Measurements from ENCODE around the gene FBXL16.

The FBXL16 gene

DNA sequence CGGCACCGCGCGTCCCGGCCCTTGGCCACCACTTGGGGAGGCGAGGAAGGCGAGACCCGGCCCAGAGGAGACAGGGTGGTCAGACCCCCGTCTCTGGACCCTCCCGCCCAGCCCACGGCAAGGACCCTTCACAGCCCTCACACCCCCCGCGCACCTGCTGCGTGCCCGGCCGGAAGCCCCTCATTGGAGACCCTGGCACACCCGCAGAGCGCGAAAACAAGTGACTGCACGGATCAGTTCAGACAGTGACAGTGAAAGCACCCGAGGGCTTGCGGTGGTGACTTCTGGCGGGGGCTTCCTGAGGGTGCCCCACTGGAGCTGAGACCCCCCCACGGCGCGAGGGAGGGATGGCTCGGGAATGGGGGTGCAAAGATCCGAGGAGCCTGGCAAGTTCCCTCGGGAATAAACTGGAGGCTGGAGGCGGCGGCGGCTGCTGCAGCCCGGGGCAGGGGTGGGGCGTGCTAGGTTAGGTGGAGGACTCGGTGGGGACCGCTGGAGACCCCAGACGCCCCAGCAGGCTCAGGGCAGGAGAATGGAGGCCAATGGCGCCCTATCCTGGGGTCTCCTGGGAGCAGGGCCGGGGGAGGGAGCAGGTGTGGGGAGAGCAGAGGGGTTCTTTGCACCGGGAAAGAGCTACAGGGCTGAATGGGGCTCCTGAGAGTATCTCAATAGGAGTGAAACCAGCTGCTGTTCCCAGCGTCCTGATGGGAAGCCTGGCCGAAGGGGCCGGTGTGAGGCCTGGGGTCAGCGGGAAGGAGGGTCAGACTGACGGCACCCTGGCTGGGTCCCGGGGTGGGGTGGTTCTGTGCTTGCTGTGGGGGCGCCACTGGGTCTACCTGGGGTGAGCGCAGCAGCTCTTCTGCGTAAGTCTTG is 824 bp upstream of the FBXL16 start:
- Histone ChIP-seq H3K4me1 (ENCODE audit: control insufficient read depth, insufficient read depth, low read length) (peaks cover 5% of the 10 kb centered on the region; the same call in 1 of the 2 replicates), H3K9ac (ENCODE audit: low read length) (no peak overlapping the region), H3K27ac (ENCODE audit: low read depth, low read length) (no peak overlapping the region), H3K4me3 (ENCODE audit: low read depth, low read length) (peak overlapping the region; percentile 64), H3K36me3 (ENCODE audit: control insufficient read depth, insufficient read depth, low read length) (no peaks in the 10 kb centered on the region), H3K9me3 (ENCODE audit: control insufficient read depth, insufficient read depth, low read depth, low read length) (no peaks in the 10 kb centered on the region), H3K27me3 (ENCODE audit: control insufficient read depth, insufficient read depth, low read length) (peaks cover 94% of the 10 kb centered on the region)

DNA sequence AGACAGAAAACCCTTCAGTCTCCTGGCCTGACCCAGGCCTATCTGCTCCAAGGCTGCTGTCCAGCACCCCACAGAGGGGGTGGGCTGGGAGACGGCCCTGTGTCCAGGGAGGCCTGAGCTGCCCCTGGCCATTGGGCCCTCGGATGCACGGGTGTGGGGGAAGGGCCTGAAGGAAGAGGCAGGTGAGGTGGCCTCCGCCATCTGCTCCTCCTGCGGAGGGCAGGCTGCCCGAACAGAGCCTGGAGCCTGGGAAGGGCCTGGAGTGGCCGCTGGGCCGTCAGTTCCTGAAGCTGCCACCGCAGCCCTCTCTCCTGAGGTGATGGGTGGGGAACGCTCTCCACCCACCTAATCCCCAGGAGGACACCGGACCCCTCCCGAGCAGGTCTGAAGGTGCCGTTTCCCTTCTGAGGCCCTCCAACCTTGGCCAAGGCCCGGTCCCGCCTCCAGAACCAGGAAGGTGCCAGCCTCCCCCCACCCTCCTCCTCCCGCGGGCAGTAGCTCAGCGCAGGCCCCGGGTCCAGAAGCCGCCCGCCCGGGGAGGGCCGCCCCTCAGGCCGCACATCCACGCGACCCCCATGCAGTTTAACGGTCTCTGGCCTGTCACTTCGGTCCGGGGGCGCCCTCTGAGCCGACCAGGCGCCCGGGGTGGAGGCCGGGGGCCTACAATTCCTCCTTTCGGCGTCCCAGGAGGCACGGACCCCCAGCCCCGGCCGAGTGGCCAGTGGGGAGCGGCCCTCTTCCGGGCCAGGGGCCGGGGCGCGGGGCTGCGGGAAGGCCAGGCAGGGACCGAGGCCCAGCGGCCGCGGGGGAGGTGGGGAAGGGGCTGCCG is 835 bp downstream of the FBXL16 start:
- Histone ChIP-seq H3K9me3 (ENCODE audit: control insufficient read depth, insufficient read depth, low read depth, low read length) (no peaks in the 10 kb centered on the region), H3K4me1 (ENCODE audit: control insufficient read depth, insufficient read depth, low read length) (peaks cover 6% of the 10 kb centered on the region), H3K4me3 (ENCODE audit: low read depth, low read length) (peak overlapping the region; percentile 44), H3K9ac (ENCODE audit: low read length) (no peak overlapping the region), H3K36me3 (ENCODE audit: control insufficient read depth, insufficient read depth, low read length) (no peaks in the 10 kb centered on the region), H3K27ac (ENCODE audit: low read depth, low read length) (no peak overlapping the region), H3K27me3 (ENCODE audit: control insufficient read depth, insufficient read depth, low read length) (peaks cover 97% of the 10 kb centered on the region)

DNA sequence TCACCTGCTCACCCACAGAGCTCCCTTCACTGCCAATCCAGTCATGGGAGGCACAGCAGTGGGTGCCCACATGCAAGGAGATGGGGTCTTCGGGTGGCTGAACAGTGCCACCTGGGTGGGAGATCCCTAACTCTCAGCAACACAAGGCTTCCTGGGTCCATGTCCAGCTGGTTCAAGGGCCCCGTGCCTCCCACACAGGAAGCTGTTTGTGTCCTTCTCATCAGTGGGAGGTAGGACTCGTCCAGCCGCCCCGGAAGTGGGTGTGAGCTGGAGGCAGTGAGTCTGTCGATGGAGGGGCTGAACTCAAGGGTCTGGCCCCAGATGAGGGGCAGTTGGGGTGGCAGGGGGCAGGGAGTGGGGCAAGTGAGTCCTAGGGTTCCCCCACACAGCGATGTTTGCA is 1.6 kb downstream of the FBXL16 start:
- no peak overlapping the region for H3K27ac ChIP-seq (ENCODE audit: low read depth, low read length)

DNA sequence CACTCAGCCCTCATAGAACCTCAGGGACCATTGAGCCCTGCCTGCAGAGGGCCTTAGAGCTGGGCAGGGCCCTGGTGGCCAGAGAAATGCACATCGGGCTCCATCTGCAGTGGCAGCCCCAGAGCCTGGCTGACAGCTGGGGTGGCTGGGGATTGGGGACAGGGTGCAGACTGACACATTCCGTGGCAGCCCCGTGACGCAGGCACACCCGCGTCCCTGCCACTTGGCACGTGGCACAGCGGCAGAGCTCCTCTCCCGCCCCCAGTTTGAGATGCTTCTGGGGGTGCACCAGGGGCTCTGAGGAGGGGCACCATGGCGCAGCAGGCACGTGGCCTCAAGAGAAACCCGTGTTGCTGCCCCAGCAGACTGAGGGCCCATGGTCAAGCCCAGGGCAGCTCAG is 2.2 kb downstream of the FBXL16 start:
- Histone ChIP-seq H3K9me3 (ENCODE audit: control insufficient read depth, insufficient read depth, low read depth, low read length) (no peaks in the 10 kb centered on the region), H3K4me3 (ENCODE audit: low read depth, low read length) (no peak overlapping the region), H3K27ac (ENCODE audit: low read depth, low read length) (no peak overlapping the region), H3K4me1 (ENCODE audit: control insufficient read depth, insufficient read depth, low read length) (peaks cover 5% of the 10 kb centered on the region; the same call in 1 of the 2 replicates), H3K27me3 (ENCODE audit: control insufficient read depth, insufficient read depth, low read length) (peaks cover 96% of the 10 kb centered on the region), H3K36me3 (ENCODE audit: control insufficient read depth, insufficient read depth, low read length) (no peaks in the 10 kb centered on the region), H3K9ac (ENCODE audit: low read length) (no peak overlapping the region)

More for the DNA sequence above, 1.6 kb downstream of the FBXL16 start:
- peaks cover 5% of the 10 kb centered on the region; the same call in 1 of the 2 replicates for H3K4me1 ChIP-seq (ENCODE audit: control insufficient read depth, insufficient read depth, low read length)
- H3K9me3 ChIP-seq (ENCODE audit: control insufficient read depth, insufficient read depth, low read depth, low read length) = no peaks in the 10 kb centered on the region
- H3K27me3 ChIP-seq (ENCODE audit: control insufficient read depth, insufficient read depth, low read length) = peaks cover 97% of the 10 kb centered on the region
- H3K4me3 ChIP-seq (ENCODE audit: low read depth, low read length) = no peak overlapping the region
- H3K36me3 ChIP-seq (ENCODE audit: control insufficient read depth, insufficient read depth, low read length) = no peaks in the 10 kb centered on the region
- H3K9ac ChIP-seq (ENCODE audit: low read length) = no peak overlapping the region

DNA sequence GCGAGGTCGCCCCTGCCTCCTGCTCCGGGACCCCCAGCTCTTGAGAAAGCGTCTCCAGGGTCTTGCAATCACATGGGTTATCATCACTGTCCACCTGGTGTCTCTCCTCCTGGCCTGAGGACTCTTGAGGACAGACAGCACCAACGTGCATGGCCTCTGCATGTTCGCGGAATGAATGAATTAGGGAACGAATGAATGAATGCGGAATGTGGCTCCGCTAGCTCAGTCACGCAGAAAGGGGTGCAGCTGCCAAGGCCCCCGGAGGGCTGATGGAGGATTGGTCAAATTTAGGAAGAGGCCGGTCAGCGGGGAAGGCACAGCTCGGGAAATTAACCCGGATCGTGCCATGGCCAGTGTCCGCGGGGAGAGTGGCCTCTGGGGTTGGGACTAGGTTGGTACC is 3.3 kb downstream of the FBXL16 start:
- peaks cover 5% of the 10 kb centered on the region; the same call in 1 of the 2 replicates for H3K4me1 ChIP-seq (ENCODE audit: control insufficient read depth, insufficient read depth, low read length)
- no peak overlapping the region for H3K27ac ChIP-seq (ENCODE audit: low read depth, low read length)
- peaks cover 96% of the 10 kb centered on the region for H3K27me3 ChIP-seq (ENCODE audit: control insufficient read depth, insufficient read depth, low read length)
- no peaks in the 10 kb centered on the region for H3K9me3 ChIP-seq (ENCODE audit: control insufficient read depth, insufficient read depth, low read depth, low read length)
- no peak overlapping the region for H3K9ac ChIP-seq (ENCODE audit: low read length)
- no peak overlapping the region for H3K4me3 ChIP-seq (ENCODE audit: low read depth, low read length)
- H3K36me3 ChIP-seq (ENCODE audit: control insufficient read depth, insufficient read depth, low read length) = no peaks in the 10 kb centered on the region

DNA sequence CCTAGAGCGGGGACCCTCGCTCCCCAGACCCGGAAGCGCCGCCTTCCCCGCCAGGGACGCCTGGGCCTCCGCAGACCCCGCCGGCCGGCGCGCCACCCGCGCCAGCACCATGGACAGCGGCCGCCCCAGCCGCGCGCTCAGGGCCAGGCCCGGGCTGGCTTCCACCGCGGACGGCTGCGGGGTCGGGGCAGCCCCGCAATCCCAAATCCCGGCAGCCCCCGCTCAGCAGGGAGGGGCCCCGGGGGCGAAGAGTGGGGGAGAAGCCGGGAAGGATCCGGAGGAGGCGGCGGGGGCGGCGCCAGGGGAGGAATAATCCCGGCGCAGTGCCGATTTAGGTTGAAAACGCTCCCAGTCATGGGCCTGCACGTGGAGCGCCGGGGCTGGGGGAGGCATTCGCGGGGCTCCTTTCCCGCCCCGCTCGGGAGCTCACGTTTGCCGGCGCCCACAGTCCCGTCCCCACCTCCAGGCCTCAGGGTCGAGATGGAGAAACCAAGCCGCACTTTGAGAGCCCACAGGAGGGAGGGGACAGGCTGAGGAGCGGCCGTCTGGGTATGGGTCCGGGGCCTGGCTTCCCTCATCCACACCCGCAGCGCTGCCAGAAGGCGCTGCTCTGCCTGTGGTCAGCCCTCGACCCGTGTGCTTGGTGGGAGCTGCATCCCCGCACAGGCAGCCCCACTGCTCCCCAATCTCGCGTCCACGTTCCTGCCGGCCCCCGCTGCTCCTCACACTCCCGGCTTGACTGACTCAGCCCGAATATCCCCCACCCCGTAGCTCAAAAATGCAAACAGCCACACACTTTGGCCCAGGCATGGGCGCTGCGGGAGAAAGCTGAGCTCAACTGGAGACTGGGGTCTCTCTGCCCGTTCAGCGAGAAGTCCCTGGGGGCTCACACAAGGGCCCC is 4.7 kb downstream of the FBXL16 start:
- Histone ChIP-seq H3K27me3 (ENCODE audit: control insufficient read depth, insufficient read depth, low read length) (peaks cover 96% of the 10 kb centered on the region), H3K9me3 (ENCODE audit: control insufficient read depth, insufficient read depth, low read depth, low read length) (no peaks in the 10 kb centered on the region)

DNA sequence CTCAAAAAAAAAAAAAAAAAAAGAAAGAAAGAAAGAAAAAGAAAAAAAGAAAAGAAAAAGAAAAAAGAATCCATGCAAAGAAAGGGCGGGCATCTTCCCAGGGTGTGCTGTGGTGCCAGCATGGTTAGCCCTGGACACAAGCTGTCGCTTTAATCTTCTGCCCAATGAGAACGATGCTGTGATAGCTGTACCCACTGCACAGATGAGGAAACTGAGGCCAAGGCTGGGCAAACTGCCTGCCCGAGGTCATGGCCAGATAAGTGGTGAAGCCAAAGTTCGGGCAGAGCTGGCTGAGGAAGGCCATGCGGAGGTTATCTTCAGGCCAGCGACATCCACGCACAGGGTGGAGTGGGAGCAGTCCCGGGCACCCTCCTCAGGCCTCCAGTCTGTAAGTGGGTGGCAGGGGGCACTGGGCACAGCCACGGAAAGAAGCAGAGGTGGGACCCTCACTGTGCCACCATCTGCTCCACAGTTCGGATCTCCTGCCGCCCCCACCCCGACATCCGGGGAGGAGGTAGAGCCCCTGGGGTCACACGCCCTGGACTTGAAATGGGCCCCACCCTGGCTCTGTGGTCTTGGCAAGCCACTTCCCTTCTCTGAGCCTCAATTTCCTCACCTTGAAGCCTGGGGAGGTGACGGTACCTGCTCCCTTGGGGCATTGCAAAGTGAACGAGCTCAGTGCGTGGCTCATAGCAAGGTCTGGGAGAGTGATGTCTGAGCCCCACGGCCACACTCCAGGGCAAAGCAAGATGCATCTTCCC is 6.5 kb downstream of the FBXL16 start:
- Histone ChIP-seq H3K9ac (ENCODE audit: low read length) (no peak overlapping the region), H3K4me1 (ENCODE audit: control insufficient read depth, insufficient read depth, low read length) (peaks cover 11% of the 10 kb centered on the region; the same call in 1 of the 2 replicates), H3K27me3 (ENCODE audit: control insufficient read depth, insufficient read depth, low read length) (peaks cover 98% of the 10 kb centered on the region), H3K9me3 (ENCODE audit: control insufficient read depth, insufficient read depth, low read depth, low read length) (no peaks in the 10 kb centered on the region), H3K27ac (ENCODE audit: low read depth, low read length) (no peak overlapping the region), H3K36me3 (ENCODE audit: control insufficient read depth, insufficient read depth, low read length) (no peaks in the 10 kb centered on the region), H3K4me3 (ENCODE audit: low read depth, low read length) (no peak overlapping the region)

More for the DNA sequence above, 4.7 kb downstream of the FBXL16 start:
- no peaks in the 10 kb centered on the region for H3K36me3 ChIP-seq (ENCODE audit: control insufficient read depth, insufficient read depth, low read length)
- no peak overlapping the region for H3K27ac ChIP-seq (ENCODE audit: low read depth, low read length)
- peaks cover 5% of the 10 kb centered on the region; the same call in 1 of the 2 replicates for H3K4me1 ChIP-seq (ENCODE audit: control insufficient read depth, insufficient read depth, low read length)
- H3K4me3 ChIP-seq (ENCODE audit: low read depth, low read length) = peak overlapping the region; percentile 23
- no peak overlapping the region for H3K9ac ChIP-seq (ENCODE audit: low read length)

DNA sequence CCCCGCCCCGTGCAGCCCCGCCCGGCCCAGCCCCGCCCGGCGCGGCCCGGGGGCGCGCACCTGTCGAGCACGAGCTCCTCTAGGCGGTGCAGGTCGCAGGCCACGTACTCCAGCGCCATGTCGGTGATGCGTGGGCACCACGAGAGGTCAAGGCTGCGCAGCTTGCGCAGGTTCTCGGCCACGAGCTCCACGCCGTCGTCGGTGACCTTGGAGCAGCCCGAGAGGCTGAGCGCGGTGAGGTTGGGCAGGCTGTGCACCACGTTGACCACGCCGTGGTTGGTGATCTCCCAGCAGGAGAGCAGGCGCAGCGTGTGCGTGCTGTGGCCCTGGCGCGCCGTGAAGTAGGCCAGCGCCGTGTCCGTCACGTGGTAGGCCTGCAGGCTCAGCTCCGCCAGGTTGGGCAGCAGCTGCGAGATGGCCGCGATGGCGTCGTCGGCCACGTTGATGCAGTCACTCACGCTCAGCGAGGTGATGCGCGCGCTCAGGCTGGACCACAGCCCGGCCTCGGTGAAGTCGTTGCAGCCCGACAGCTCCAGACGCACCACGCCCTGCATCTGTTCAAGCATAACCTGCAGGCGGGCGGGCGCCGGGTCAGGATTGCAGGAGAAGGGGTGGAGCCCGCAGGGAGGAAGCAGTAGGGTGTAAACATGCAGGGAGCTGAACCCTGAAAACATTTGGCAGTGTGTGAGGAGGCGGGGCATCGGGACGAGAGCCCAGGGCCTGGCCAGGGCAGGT is 10.1 kb downstream of the FBXL16 start:
- Histone ChIP-seq H3K36me3 (ENCODE audit: control insufficient read depth, insufficient read depth, low read length) (no peaks in the 10 kb centered on the region), H3K27me3 (ENCODE audit: control insufficient read depth, insufficient read depth, low read length) (peaks cover 96% of the 10 kb centered on the region), H3K27ac (ENCODE audit: low read depth, low read length) (no peak overlapping the region), H3K4me3 (ENCODE audit: low read depth, low read length) (peak overlapping the region; percentile 58), H3K9ac (ENCODE audit: low read length) (no peak overlapping the region), H3K9me3 (ENCODE audit: control insufficient read depth, insufficient read depth, low read depth, low read length) (no peaks in the 10 kb centered on the region), H3K4me1 (ENCODE audit: control insufficient read depth, insufficient read depth, low read length) (peaks cover 6% of the 10 kb centered on the region; the same call in 1 of the 2 replicates)

DNA sequence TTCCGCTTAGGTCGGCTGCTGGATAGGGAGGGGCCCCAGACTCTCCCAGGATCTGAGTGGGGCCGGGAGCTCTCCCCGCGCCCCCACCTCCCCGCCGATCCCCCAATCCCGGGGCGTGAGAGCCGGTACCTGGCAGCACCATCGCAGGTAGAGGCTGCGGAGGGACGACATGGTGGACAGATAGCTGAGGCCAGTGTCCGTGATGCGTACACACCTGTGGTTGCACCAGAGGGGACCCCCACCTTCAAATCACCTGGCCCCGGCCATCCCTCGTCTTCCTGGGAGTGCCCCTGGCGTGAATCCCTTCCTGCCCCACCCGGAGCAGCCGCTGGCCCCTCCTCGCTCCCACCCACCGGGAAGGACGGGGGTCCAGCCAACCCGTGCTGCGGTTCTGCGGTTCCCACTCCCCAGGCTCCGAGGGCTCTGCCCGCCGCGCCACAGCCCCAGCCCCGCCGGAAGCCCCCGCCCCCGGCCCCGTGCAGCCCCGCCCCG is 10.7 kb downstream of the FBXL16 start:
- Histone ChIP-seq H3K36me3 (ENCODE audit: control insufficient read depth, insufficient read depth, low read length) (no peaks in the 10 kb centered on the region), H3K27ac (ENCODE audit: low read depth, low read length) (no peak overlapping the region), H3K9ac (ENCODE audit: low read length) (no peak overlapping the region), H3K4me3 (ENCODE audit: low read depth, low read length) (peak overlapping the region; percentile 56), H3K9me3 (ENCODE audit: control insufficient read depth, insufficient read depth, low read depth, low read length) (no peaks in the 10 kb centered on the region), H3K27me3 (ENCODE audit: control insufficient read depth, insufficient read depth, low read length) (peaks cover 90% of the 10 kb centered on the region), H3K4me1 (ENCODE audit: control insufficient read depth, insufficient read depth, low read length) (peaks cover 6% of the 10 kb centered on the region; the same call in 1 of the 2 replicates)

Data from HUES6 (cell line).